Omental fat pad (tissue), 4 donors: Measurements from ENCODE around the gene HRK. TPM values are rescaled to one million over a fixed set of nuclear protein-coding genes. Genes with fewer than 3 reads are reported as not detected.

ENCODE experiments used
- ATAC-seq: fragments of 150-250 bp; one replicate; pipeline ENCODE4 v1.9.1; 2016; ENCODE audit warnings: mild to moderate bottlenecking, moderate library complexity; ENCODE audit not compliant: low FRiP score
- DNase-seq: peaks from one replicate; pipeline ENCODE4 v3.0.0-alpha.2; 2019; ENCODE audit warnings: low spot score
- CTCF ChIP-seq, 3 donors: fragments of 450-650 bp; IDR thresholded peaks; one replicate each; pipeline ENCODE4 v1.5.1; 2016 to 2017; ENCODE audit warnings: antibody characterized with exemption in 3 of 3, mild to moderate bottlenecking in 3 of 3, moderate library complexity in 2 of 3
- total RNA-seq, 4 donors: library from RNA; depleted of rRNA; stranded (reverse); fragments of >200 nt; gene quantifications; one replicate each; pipeline ENCODE4 v1.1.0, GENCODE V29; 2016

Gene HRK
- total RNA-seq, 4 donors from 2014 or later = 0.06 TPM; not detected in 3

GRCh38 chr12:116859079-116859478 is 22.2 kb downstream of the HRK start:
- no peak for TF ChIP-seq CTCF (IDR thresholded peaks at IDR 0.05)
- ATAC-seq = no peak

GRCh38 chr12:116856729-116857128 is 24.5 kb downstream of the HRK start:
- TF ChIP-seq CTCF (IDR thresholded peaks at IDR 0.05) = no peak
- ATAC-seq = no peak
- no peak for DNase-seq

More at GRCh38 chr12:116859079-116859478, 22.2 kb downstream of the HRK start:
- DNase-seq = no peak

- TF ChIP-seq CTCF (IDR thresholded peaks at IDR 0.05) = no peak
- no peak for ATAC-seq
These were observed 25.3 kb downstream of the HRK start for GRCh38 chr12:116855744-116856470.

GRCh38 chr12:116853507-116853906 is 27.7 kb downstream of the HRK start:
- ATAC-seq (no peak), DNase-seq (no peak)
- TF ChIP-seq CTCF (IDR thresholded peaks at IDR 0.05) = no peak

More at GRCh38 chr12:116855744-116856470, 25.3 kb downstream of the HRK start:
- DNase-seq = no peak

GRCh38 chr12:116852303-116852702 is 28.9 kb downstream of the HRK start:
- DNase-seq (no peak), ATAC-seq (no peak)
- TF ChIP-seq CTCF (IDR thresholded peaks at IDR 0.05) = no peak

GRCh38 chr12:116849216-116849615 is 32.0 kb downstream of the HRK start:
- DNase-seq = no peak
- ATAC-seq = no peak
- no peak for TF ChIP-seq CTCF (IDR thresholded peaks at IDR 0.05)

- no peak for ATAC-seq
- TF ChIP-seq CTCF (IDR thresholded peaks at IDR 0.05) = no peak
- DNase-seq = no peak
These were observed 38.2 kb downstream of the HRK start for GRCh38 chr12:116843085-116843484.
